ENCODE results near the gene ITSN2.

ITSN2 gene

GRCh38 chr2:24153478-24153877 lies 206.9 kb downstream of the ITSN2 start:
- H3K9ac ChIP-seq (ENCODE audit: low read length): no peak overlapping the region

More at GRCh38 chr2:24153478-24153877, 206.9 kb downstream of the ITSN2 start:
- Histone ChIP-seq H3K36me3 (ENCODE audit: control insufficient read depth, insufficient read depth, low read length) (no peaks in the 10 kb centered on the region), H3K27me3 (ENCODE audit: control insufficient read depth, insufficient read depth, low read length) (no peaks in the 10 kb centered on the region), H3K27ac (ENCODE audit: low read depth, low read length) (no peak overlapping the region), H3K4me3 (ENCODE audit: low read depth, low read length) (no peak overlapping the region), H3K9me3 (ENCODE audit: control insufficient read depth, insufficient read depth, low read depth, low read length) (peaks cover 3% of the 10 kb centered on the region; the same call in 1 of the 2 replicates), H3K4me1 (ENCODE audit: control insufficient read depth, insufficient read depth, low read length) (no peaks in the 10 kb centered on the region)

Data from HUES6 (cell line).